Chondrocyte (in vitro differentiated cells): Measurements from ENCODE around the gene RBSN. TPM values are rescaled to one million over a fixed set of nuclear protein-coding genes. Genes with fewer than 3 reads are reported as not detected.
"Not testable (repeated sequence)": the region's sequence is repeated elsewhere in the genome, so short reads cannot be mapped to it uniquely, and the experiment has no call there.

ENCODE experiments used
- DNase-seq: peaks from one replicate; pipeline ENCODE4 v3.0.0; 2021; ENCODE audit warnings: mixed read lengths, low spot score
- H3K27ac Mint-ChIP-seq: one replicate; pipeline ENCODE4 v1.8.0; 2021; ENCODE audit warnings: mild to moderate bottlenecking, moderate library complexity, mixed read lengths; ENCODE audit not compliant: unreplicated experiment
- H3K27me3 Mint-ChIP-seq: 2 replicates; pipeline ENCODE4 v1.8.0; 2021; ENCODE audit warnings: low read depth, mixed read lengths
- H3K36me3 Mint-ChIP-seq: 2 replicates; pipeline ENCODE4 v1.8.0; 2021; ENCODE audit warnings: low read depth, mixed read lengths
- H3K4me1 Mint-ChIP-seq: 2 replicates; pipeline ENCODE4 v1.8.0; 2021; ENCODE audit warnings: low read depth, mild to moderate bottlenecking, mixed read lengths
- H3K4me3 Mint-ChIP-seq: one replicate; pipeline ENCODE4 v1.8.0; 2021; ENCODE audit warnings: mild to moderate bottlenecking, moderate library complexity, mixed read lengths; ENCODE audit not compliant: unreplicated experiment
- H3K9me3 Mint-ChIP-seq: 2 replicates; pipeline ENCODE4 v1.8.0; 2021; ENCODE audit warnings: low read depth, mixed read lengths
- CTCF ChIP-seq: fragments of 200-600 bp; sonication (generic); IDR thresholded peaks from 2 replicates; pipeline ENCODE4 v1.5.0; 2021; ENCODE audit warnings: antibody characterized with exemption, mild to moderate bottlenecking, moderate library complexity
- long read RNA-seq: library from polyadenylated mRNA; stranded (forward); transcript quantifications from one replicate; pipeline ENCODE4 v2.0.0, GENCODE V29; 2021
- total RNA-seq: library from RNA; stranded (reverse); gene quantifications from 3 replicates; pipeline ENCODE4 v1.2.1, GENCODE V29; 2021

RBSN gene
- total RNA-seq: 22.3 to 31.4 TPM (median 24.1 TPM) in 3 replicates
- long read RNA-seq, full-length matches to known transcripts: 7 of 18 reads
- long read RNA-seq, partial matches to known transcripts: 3 of 18 reads
- long read RNA-seq, other reads (novel, unspliced or antisense): 8 of 18 reads

- H3K27ac Mint-ChIP-seq: peak within 1 kb of the TSS; percentile 96
- H3K27me3 Mint-ChIP-seq: no peaks in the 10 kb centered on the region
- H3K4me1 Mint-ChIP-seq: peaks cover 47% of the 10 kb centered on the region
- no peaks in the 10 kb centered on the region for H3K9me3 Mint-ChIP-seq
- DNase-seq: peak; percentile 98
- H3K36me3 Mint-ChIP-seq: peaks cover 5% of the 10 kb centered on the region
- no peak for TF ChIP-seq CTCF
- peak within 1 kb of the TSS; percentile 93 for H3K4me3 Mint-ChIP-seq
These were observed at the start of gene RBSN for GRCh38 chr3:15098503-15099363. RBSN (minus strand) TSS chr3:15099148; CDS start chr3:15096120, 3,028 bp downstream.

GRCh38 chr3:15148614-15149013 lies 49.7 kb upstream of the RBSN start:
- no peak for DNase-seq
- no peaks in the 10 kb centered on the region for H3K9me3 Mint-ChIP-seq
- TF ChIP-seq CTCF: no peak
- H3K27ac Mint-ChIP-seq: no peak overlapping the region
- no peak overlapping the region for H3K4me3 Mint-ChIP-seq
- no peaks in the 10 kb centered on the region for H3K36me3 Mint-ChIP-seq
- H3K4me1 Mint-ChIP-seq: no peaks in the 10 kb centered on the region
- H3K27me3 Mint-ChIP-seq: peaks cover 46% of the 10 kb centered on the region

GRCh38 chr3:15136885-15137284 lies 37.9 kb upstream of the RBSN start:
- not testable (repeated sequence) for H3K36me3 Mint-ChIP-seq, H3K4me3 Mint-ChIP-seq, DNase-seq, H3K9me3 Mint-ChIP-seq, H3K4me1 Mint-ChIP-seq, H3K27ac Mint-ChIP-seq
- H3K27me3 Mint-ChIP-seq: peaks cover 42% of the 10 kb centered on the region

GRCh38 chr3:15134968-15135367 lies 36.0 kb upstream of the RBSN start:
- H3K36me3 Mint-ChIP-seq, H3K4me1 Mint-ChIP-seq, H3K9me3 Mint-ChIP-seq, H3K27ac Mint-ChIP-seq, H3K4me3 Mint-ChIP-seq, DNase-seq: not testable (repeated sequence)
- H3K27me3 Mint-ChIP-seq: peaks cover 38% of the 10 kb centered on the region

- H3K4me1 Mint-ChIP-seq, H3K27ac Mint-ChIP-seq: not testable (repeated sequence)
- TF ChIP-seq CTCF: peak; percentile 16
These were observed 29.5 kb upstream of the RBSN start for GRCh38 chr3:15128403-15128802.

GRCh38 chr3:15126975-15127374 lies 28.0 kb upstream of the RBSN start:
- not testable (repeated sequence) for H3K27ac Mint-ChIP-seq, H3K4me1 Mint-ChIP-seq, H3K9me3 Mint-ChIP-seq, H3K36me3 Mint-ChIP-seq, H3K4me3 Mint-ChIP-seq, DNase-seq
- peaks cover 21% of the 10 kb centered on the region for H3K27me3 Mint-ChIP-seq

More at GRCh38 chr3:15128403-15128802, 29.5 kb upstream of the RBSN start:
- not testable (repeated sequence) for H3K9me3 Mint-ChIP-seq, H3K36me3 Mint-ChIP-seq, H3K4me3 Mint-ChIP-seq, DNase-seq
- H3K27me3 Mint-ChIP-seq: peaks cover 24% of the 10 kb centered on the region
